GM21528 (cell line): ENCODE measurements around the gene LMBRD2.
A peak's percentile ranks its signal among the peaks of the same experiment; 100 is the strongest.

Experiments
- ATAC-seq: cut with Tn5 transposase; IDR thresholded peaks from one replicate; pipeline ENCODE4 v1.9.1; 2021; ENCODE audit warnings: mild to moderate bottlenecking, moderate library complexity; ENCODE audit not compliant: unreplicated experiment, low FRiP score

Gene LMBRD2

DNA sequence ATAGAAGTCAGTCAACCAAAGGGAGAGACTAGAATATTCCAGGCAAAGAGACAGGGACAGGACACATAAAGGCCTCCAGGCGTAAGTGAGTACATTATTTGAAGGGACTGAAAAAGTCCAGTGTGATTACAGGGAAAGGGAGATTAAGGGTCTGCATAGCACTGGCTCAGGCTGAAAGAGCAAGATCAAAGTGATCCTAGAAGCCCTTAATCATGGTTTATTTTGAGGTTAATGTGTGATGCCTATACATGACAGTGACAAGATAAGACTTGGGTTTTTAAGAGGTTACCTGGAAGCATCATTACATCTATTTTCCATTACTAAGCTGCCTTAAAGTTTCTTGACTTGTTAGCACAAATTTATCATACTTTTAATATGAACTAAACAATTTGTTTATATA is 25.8 kb downstream of the LMBRD2 start:
- no peak for ATAC-seq

DNA sequence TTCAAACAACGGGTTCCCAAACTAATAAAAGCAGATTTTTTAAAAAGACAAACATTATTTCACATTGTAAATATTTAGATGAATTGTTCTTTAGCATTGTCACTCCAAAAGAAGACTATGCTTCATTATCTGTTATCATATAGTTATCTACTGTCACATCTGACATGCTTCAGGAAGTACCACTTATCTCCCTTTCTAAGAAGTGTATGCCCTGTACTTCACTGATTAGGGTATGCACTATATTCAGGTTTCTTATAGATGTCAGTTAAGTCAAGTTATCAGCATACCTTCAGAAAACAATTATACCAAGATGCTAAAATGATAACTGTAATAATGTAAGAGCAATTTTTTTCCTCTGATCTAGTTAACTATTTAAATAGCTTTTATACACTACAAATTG is 40.4 kb downstream of the LMBRD2 start:
- no peak for ATAC-seq

DNA sequence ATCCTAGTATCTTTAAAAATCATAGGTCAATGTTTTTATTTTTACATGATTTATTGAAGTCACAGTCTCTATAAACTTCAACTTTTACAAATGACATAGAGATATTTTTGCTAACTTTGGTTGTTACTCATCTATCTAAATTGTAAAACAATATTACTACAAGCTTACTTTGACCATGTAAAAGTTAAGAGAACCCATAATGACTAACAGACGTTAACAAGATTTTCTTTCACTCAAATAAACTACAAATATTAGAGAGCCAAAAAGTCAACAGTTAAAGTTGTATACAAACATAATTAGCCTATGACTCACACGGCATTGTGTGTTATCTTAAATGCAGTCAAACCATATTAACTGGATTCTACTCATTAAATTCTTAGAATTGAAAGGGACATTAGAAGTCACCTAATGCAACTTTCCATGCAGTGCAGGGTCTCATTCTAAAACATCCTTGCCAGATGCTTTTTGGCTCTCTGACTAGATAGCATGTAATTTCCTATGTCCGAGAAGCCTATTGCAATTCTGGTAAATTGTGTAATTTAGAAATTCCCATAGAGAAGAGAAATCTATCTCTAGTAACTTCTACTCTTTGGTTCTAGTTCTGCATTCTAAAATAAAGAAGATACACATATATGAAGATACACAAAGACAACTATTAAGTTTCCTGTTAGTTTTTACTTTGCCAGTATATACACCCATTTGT is 42.8 kb downstream of the LMBRD2 start:
- ATAC-seq, result no peak

- ATAC-seq, result no peak
Observed at GRCh38 chr5:36105819-36106218, 45.9 kb downstream of the LMBRD2 start.

GRCh38 chr5:36099748-36100147 is 51.9 kb downstream of the LMBRD2 start:
- no peak for ATAC-seq

DNA sequence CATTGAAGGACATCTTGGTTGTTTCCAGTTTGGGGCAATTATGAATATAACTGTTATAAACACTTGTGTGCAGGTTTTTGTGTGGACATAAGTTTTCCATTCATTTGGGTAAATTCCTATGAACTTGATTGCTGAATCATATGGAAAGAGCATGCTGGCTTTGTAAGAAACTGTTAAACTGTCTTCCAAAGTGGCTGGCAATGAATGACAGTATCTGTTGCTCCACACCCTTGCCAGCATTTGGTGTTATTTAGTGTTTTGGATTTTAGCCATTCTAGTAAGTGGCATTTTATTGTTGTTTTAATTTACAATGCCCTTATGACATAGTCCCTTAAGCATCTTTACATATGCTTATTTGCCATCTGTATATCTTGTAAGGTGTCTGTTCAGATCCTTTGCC is 55.2 kb downstream of the LMBRD2 start:
- ATAC-seq, result no peak

DNA sequence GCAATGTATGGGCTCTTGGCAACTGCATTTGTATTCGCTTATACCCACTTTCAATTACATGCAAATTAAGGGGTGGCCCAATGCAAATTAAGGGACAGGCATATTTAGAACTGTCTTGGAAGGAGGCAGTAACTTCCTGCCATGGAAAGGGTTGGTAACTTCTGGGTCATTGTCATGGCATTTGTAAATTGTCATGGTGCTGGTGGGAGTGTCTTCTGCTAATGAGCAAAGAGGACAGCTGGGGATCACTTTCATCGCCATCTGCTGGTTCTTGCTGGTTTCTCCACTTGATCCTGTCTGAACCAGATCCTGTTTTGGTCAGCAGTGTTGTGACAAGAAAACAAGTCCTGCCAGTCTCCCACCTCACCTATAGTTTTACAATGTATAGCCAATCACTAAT is 61.7 kb downstream of the LMBRD2 start:
- ATAC-seq, result no peak

GRCh38 chr5:36079200-36079781 is 72.4 kb downstream of the LMBRD2 start:
- ATAC-seq, result peak; percentile 93

GRCh38 chr5:36078430-36078829 is 73.3 kb downstream of the LMBRD2 start:
- ATAC-seq, result no peak

- ATAC-seq, result no peak
Observed at GRCh38 chr5:36073595-36074216, 78.0 kb downstream of the LMBRD2 start.

DNA sequence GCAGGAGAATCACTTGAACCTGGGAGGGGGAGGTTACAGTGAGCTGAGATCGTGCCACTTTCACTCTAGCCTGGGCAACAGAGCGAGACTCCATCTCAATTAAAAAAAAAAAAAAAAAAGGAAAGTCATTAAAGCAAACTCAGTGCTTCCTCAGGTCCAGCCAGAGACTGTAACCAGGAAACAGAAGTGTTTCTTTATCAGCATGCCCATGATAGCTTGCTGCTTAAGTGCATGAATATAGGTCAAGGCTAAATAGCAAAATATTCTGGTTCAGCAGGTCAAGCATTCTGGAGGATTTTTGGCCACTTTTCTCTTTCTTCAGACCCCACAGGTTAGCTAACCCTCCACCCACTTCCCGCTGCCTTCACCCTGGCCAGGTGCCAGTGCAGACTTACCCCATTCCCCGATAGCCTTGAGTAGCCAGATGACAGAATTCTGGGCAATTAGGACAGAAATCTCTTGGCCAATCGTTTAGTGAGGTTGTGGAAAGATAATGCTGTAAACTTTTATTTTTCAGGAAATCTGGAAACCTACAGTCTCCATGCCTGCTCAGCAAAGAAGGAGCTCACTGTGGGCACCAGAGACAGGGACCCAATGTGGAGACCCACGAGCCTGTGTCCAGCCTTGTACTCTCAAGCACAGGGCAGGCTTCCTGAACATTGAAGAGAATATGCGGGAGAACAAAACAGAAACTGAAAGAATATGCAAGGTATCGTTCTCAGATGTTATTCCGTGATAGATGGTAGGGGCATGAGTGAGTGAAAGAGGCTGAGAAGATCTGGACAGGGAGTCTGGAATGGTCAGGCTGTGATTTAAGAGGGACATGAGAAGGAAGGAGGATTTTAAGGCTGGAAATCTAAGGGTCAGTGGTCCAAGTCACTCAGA is 80.8 kb downstream of the LMBRD2 start:
- no peak for ATAC-seq

DNA sequence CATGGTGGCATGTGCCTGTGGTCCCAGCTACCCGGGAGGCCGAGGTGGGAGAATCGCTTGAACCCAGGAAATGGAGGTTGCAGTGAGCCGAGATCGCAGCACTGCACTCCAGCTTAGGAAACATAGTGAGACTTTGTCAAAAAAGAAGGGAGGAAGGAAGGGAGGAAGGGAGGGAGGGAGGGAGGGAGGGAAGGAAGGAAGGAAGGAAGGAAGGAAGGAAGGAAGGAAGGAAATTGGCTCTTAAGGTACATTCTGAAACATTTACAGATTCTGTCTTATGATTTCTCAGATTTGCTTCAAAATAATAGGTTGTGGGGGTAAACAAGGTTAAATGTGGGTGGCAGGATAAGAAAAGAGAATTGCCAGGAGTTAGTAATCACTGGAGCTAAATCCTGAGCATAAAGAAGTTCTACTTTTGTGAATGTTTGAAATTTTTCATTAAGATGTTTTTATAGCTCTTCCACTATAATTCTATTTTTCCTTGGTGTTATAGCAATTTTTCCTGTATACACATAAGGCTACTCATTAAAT is 82.9 kb downstream of the LMBRD2 start:
- no peak for ATAC-seq

DNA sequence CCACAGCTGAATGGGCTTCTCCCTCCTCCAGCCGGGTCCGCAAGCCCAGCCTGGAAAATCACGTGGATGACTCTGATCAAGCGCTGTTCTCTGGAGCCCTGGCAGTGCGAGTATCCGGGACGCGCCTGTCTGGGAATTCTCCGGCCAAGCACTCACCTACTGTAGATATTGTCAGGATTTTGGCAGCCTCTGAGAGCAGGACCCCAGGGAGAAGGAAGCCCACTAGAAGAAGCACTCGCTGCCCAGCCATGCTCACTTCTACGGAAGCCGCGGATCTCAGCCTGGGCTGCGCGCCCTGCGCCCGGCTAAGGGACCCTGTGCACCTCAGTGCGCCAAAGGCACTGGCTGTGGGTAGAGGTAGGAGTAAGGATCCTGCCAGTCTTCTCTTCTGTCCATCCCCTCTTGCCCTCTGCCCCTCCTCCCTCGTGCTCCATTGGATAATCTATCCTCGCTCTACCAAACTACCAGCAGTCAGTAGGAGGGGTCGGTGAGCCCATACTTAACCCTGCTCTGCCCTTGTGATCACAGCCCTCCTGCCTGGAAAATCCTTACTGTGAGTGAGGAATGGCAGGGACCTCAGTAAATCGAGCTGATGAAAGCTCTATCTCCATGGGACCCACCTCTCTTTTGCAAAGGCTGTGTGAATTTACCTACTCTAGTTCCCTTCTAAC is 85.0 kb downstream of the LMBRD2 start, which contains the start of gene UGT3A2:
TSS of gene UGT3A2 (minus strand) at position 343 of the 671 bp plus-strand sequence. CDS start at position 250, 93 bp downstream.
- ATAC-seq, result no peak

- ATAC-seq, result no peak
Observed at GRCh38 chr5:36066001-36066539, 85.6 kb downstream of the LMBRD2 start.

DNA sequence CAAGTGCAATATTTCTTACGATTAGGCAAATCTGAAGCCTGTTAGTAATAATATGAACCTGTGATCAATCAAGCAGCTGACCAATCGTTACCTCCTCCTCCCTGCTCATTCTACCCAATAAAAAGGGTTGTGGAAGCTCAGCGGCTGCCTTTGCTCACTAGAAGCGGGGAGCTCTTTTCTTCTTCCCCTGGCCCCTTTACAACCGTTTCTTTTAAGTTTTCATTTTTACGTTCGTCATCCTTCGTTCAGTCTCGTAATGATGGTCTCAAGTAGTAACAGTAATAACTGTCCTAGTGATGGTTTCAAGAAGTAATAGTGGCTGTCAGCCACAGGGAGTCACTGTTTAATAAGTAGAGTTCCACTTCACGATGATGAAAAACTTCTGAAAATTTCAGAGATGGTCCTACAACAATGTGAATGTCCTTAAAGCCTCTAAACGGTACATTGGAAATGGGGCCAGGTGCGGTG is 91.2 kb downstream of the LMBRD2 start:
- ATAC-seq, result no peak

DNA sequence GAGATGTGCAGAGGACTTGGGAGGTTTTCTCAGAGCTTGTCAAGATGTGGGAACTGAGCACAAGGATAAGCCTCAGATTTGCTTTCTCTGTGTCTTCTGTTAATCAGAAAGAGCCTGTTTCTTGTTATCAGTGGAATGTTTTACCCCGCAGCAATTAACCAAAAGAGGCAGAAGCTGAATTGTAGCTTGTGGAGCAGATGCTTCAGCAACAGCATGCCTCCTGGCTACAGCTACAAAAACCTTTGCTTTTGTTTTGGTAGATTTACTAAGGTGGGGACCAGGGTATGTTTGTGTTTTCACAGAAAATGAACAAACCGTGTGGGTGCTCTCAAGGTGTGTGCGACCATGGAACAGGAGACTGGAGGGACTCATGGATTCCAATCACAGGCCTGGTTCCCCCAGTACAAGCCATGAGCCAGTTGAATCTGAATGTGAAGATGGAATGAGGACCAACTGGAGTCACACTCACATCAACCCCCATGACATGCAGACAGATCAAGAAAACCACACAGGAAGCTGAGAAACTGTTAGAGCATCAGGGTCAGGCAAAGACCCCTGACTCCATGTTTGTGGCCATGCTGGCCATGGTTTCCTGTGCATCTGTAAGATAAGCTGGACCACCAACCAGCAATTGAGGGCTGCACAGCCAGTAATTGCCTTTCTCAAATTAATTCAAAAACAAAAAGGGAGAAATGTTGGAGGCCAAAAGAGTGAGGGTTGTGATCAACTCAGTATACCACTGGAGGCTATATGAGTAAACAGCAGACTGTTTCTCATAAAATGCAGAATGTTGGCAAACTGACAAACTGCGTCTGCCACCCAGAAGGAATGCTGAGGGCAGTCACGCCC is 91.9 kb downstream of the LMBRD2 start:
- no peak for ATAC-seq

DNA sequence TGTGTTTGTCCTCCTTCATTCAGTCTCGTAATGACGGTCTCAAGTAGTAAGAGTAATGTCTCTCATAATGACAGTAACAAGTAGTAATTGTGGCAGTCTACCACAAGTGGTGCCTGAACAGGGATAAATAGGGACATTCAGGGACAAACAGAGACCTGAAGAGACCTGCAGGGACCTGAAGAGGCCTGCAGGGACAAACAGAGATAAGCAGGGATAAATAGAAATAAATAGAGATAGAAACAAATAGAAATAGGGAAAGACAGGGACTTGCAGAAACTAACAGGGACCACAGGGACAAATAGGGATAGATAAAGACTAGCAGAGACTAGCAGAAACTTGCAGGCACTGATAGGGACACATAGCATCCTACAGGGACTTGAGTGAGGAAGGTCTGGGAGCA is 92.9 kb downstream of the LMBRD2 start:
- no peak for ATAC-seq

- no peak for ATAC-seq
Observed at GRCh38 chr5:36057386-36057785, 94.3 kb downstream of the LMBRD2 start.

DNA sequence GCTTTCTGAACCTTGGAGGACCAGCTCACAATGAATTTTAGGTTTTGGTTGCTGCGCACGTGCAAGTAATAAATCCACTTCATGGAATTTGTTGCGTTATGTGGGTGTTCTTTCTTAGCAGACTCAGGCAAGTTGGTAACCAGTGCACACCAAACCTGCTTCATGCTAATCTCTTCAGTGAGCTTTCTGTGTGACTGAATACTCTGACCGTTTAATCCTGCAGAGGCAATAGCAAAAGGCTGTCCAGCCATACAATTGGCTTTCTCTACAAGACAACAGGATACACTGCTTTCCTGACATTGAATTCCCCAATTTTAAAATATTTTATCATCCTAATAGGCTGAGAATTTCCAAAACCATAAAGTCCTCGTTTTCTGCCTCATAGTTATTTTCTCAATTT is 95.3 kb downstream of the LMBRD2 start:
- ATAC-seq, result no peak
